Activated CD8-positive, alpha-beta T cell treated with anti-CD3 and anti-CD28 coated beads, Interleukin-2, amount 10 ng/mL, durations not matched to agents 7 days and 5 days (primary cell): ENCODE measurements around the gene CMIP. TPM values are rescaled to one million over a fixed set of nuclear protein-coding genes. Genes with fewer than 3 reads are reported as not detected.

Experiments used
- ATAC-seq: fragments of 150-1000 bp; cut with Tn5 transposase; one replicate; pipeline ENCODE4 v1.10.0; 2021; ENCODE audit warnings: moderate library complexity
- CTCF ChIA-PET: fragments of 350-600 bp; sonication (Branson Sonifier 250); formaldehyde crosslinking; loops from one replicate; lab custom pipeline; 2021; ENCODE audit warnings: antibody characterized with exemption; lab: Charles Lee
- POLR2A ChIA-PET: fragments of 350-600 bp; sonication (Branson Sonifier 250); formaldehyde crosslinking; loops from one replicate; lab custom pipeline; 2021; ENCODE audit warnings: antibody characterized with exemption; lab: Charles Lee
- DNase-seq: peaks from one replicate; pipeline ENCODE4 v3.0.0-alpha.2; 2020
- H3K27ac Mint-ChIP-seq: one replicate; pipeline ENCODE4 v1.8.0; 2021; ENCODE audit warnings: mild to moderate bottlenecking, mixed read lengths
- H3K27me3 Mint-ChIP-seq: one replicate; pipeline ENCODE4 v1.8.0; 2021; ENCODE audit warnings: low read depth, mixed read lengths
- H3K36me3 Mint-ChIP-seq: one replicate; pipeline ENCODE4 v1.8.0; 2021; ENCODE audit warnings: low read depth, mixed read lengths
- H3K4me1 Mint-ChIP-seq: one replicate; pipeline ENCODE4 v1.8.0; 2021; ENCODE audit warnings: low read depth, mixed read lengths
- H3K4me3 Mint-ChIP-seq: one replicate; pipeline ENCODE4 v1.8.0; 2021; ENCODE audit warnings: mild to moderate bottlenecking, mixed read lengths
- H3K9me3 Mint-ChIP-seq: one replicate; pipeline ENCODE4 v1.8.0; 2022; ENCODE audit warnings: mixed read lengths; ENCODE audit not compliant: insufficient read depth
- total RNA-seq, 2 experiments: library from RNA; stranded (reverse); gene quantifications; one replicate each; pipeline ENCODE4 v1.2.3, GENCODE V29; 2021

Gene CMIP
- total RNA-seq, 2 experiments from 2014 or later, result 62.5 to 70.4 TPM

GRCh38 chr16:81564421-81564911 lies 119.9 kb downstream of the CMIP start:
- no peak overlapping the region for H3K27ac Mint-ChIP-seq
- H3K27me3 Mint-ChIP-seq, result no peaks in the 10 kb centered on the region
- ATAC-seq, result no peak
- no peak for DNase-seq
- H3K36me3 Mint-ChIP-seq, result no peaks in the 10 kb centered on the region
- CTCF ChIA-PET, result no interaction called here
- no peak overlapping the region for H3K4me3 Mint-ChIP-seq
- no peaks in the 10 kb centered on the region for H3K9me3 Mint-ChIP-seq
- H3K4me1 Mint-ChIP-seq, result peaks cover 14% of the 10 kb centered on the region
- POLR2A ChIA-PET, result no interaction called here

GRCh38 chr16:81565321-81566028 lies 120.9 kb downstream of the CMIP start:
- H3K27me3 Mint-ChIP-seq, result no peaks in the 10 kb centered on the region
- ChIA-PET CTCF (no interaction called here), POLR2A (interaction anchor here (0.6 kb wide), 1 partner anchor 23 kb away, joined by 4 read pairs; no protein-coding TSS in a partner anchor)
- no peaks in the 10 kb centered on the region for H3K36me3 Mint-ChIP-seq
- DNase-seq, result no peak
- no peaks in the 10 kb centered on the region for H3K9me3 Mint-ChIP-seq
- H3K4me1 Mint-ChIP-seq, result peaks cover 14% of the 10 kb centered on the region
- ATAC-seq, result no peak
- no peak overlapping the region for H3K4me3 Mint-ChIP-seq
- H3K27ac Mint-ChIP-seq, result no peak overlapping the region

- ATAC-seq (no peak), DNase-seq (no peak)
- Mint-ChIP-seq H3K27me3 (no peaks in the 10 kb centered on the region), H3K36me3 (no peaks in the 10 kb centered on the region), H3K9me3 (no peaks in the 10 kb centered on the region), H3K27ac (no peak overlapping the region), H3K4me3 (no peak overlapping the region), H3K4me1 (peaks cover 14% of the 10 kb centered on the region)
- CTCF ChIA-PET, result no interaction called here
- POLR2A ChIA-PET, result interaction anchor here (0.6 kb wide), 1 partner anchor 22 kb away, joined by 4 read pairs; no protein-coding TSS in a partner anchor
Observed at GRCh38 chr16:81566086-81567007, 121.7 kb downstream of the CMIP start.

GRCh38 chr16:81567087-81567486 lies 122.5 kb downstream of the CMIP start:
- CTCF ChIA-PET, result no interaction called here
- POLR2A ChIA-PET, result no interaction called here
- H3K27ac Mint-ChIP-seq, result no peak overlapping the region
- H3K4me3 Mint-ChIP-seq, result no peak overlapping the region
- no peaks in the 10 kb centered on the region for H3K36me3 Mint-ChIP-seq
- H3K9me3 Mint-ChIP-seq, result no peaks in the 10 kb centered on the region
- H3K4me1 Mint-ChIP-seq, result peaks cover 14% of the 10 kb centered on the region
- H3K27me3 Mint-ChIP-seq, result no peaks in the 10 kb centered on the region
- no peak for ATAC-seq
- no peak for DNase-seq

GRCh38 chr16:81567987-81568748 lies 123.6 kb downstream of the CMIP start:
- Mint-ChIP-seq H3K27me3 (no peaks in the 10 kb centered on the region), H3K4me3 (no peak overlapping the region), H3K27ac (no peak overlapping the region), H3K36me3 (no peaks in the 10 kb centered on the region), H3K4me1 (peaks cover 14% of the 10 kb centered on the region), H3K9me3 (no peaks in the 10 kb centered on the region)
- POLR2A ChIA-PET, result no interaction called here
- CTCF ChIA-PET, result interaction anchor here (1.1 to 1.3 kb wide), 2 partner anchors 47 to 129 kb away, joined by 3 read pairs; no protein-coding TSS in a partner anchor
- ATAC-seq, result no peak
- no peak for DNase-seq

GRCh38 chr16:81568749-81569087 lies 124.1 kb downstream of the CMIP start:
- Mint-ChIP-seq H3K36me3 (no peaks in the 10 kb centered on the region), H3K9me3 (no peaks in the 10 kb centered on the region), H3K4me1 (peaks cover 14% of the 10 kb centered on the region), H3K4me3 (no peak overlapping the region), H3K27me3 (no peaks in the 10 kb centered on the region), H3K27ac (no peak overlapping the region)
- no peak for DNase-seq
- ChIA-PET POLR2A (no interaction called here), CTCF (interaction anchor here (1.1 to 1.3 kb wide), 2 partner anchors 47 to 129 kb away, joined by 3 read pairs; no protein-coding TSS in a partner anchor)
- ATAC-seq, result no peak

GRCh38 chr16:81569361-81570034 lies 124.9 kb downstream of the CMIP start:
- H3K27ac Mint-ChIP-seq, result no peak overlapping the region
- no peaks in the 10 kb centered on the region for H3K9me3 Mint-ChIP-seq
- POLR2A ChIA-PET, result interaction anchor here (0.7 kb wide), 1 partner anchor 1804 kb away, joined by 3 read pairs; no protein-coding TSS in a partner anchor
- H3K4me1 Mint-ChIP-seq, result peaks cover 14% of the 10 kb centered on the region
- no peaks in the 10 kb centered on the region for H3K27me3 Mint-ChIP-seq
- H3K4me3 Mint-ChIP-seq, result no peak overlapping the region
- DNase-seq (no peak), ATAC-seq (no peak)
- CTCF ChIA-PET, result interaction anchor here (1.1 to 1.3 kb wide), 2 partner anchors 48 to 128 kb away, joined by 3 read pairs; no protein-coding TSS in a partner anchor
- no peaks in the 10 kb centered on the region for H3K36me3 Mint-ChIP-seq

- POLR2A ChIA-PET, result no interaction called here
- Mint-ChIP-seq H3K4me1 (peaks cover 14% of the 10 kb centered on the region), H3K9me3 (no peaks in the 10 kb centered on the region), H3K4me3 (no peak overlapping the region), H3K36me3 (no peaks in the 10 kb centered on the region), H3K27ac (no peak overlapping the region), H3K27me3 (no peaks in the 10 kb centered on the region)
- CTCF ChIA-PET, result no interaction called here
- no peak for DNase-seq
- no peak for ATAC-seq
Observed at GRCh38 chr16:81570151-81570846, 125.7 kb downstream of the CMIP start.

GRCh38 chr16:81571175-81571574 lies 126.6 kb downstream of the CMIP start:
- H3K27me3 Mint-ChIP-seq, result no peaks in the 10 kb centered on the region
- POLR2A ChIA-PET, result no interaction called here
- no peak overlapping the region for H3K4me3 Mint-ChIP-seq
- CTCF ChIA-PET, result interaction anchor here (0.8 to 1.1 kb wide), 2 partner anchors 9 to 28 kb away, joined by 3 read pairs; no protein-coding TSS in a partner anchor
- peaks cover 14% of the 10 kb centered on the region for H3K4me1 Mint-ChIP-seq
- H3K27ac Mint-ChIP-seq, result no peak overlapping the region
- DNase-seq (no peak), ATAC-seq (no peak)
- H3K9me3 Mint-ChIP-seq, result no peaks in the 10 kb centered on the region
- H3K36me3 Mint-ChIP-seq, result no peaks in the 10 kb centered on the region

- Mint-ChIP-seq H3K27me3 (no peaks in the 10 kb centered on the region), H3K4me1 (peaks cover 14% of the 10 kb centered on the region), H3K9me3 (no peaks in the 10 kb centered on the region), H3K4me3 (no peak overlapping the region), H3K36me3 (no peaks in the 10 kb centered on the region), H3K27ac (no peak overlapping the region)
- POLR2A ChIA-PET, result no interaction called here
- CTCF ChIA-PET, result interaction anchor here (0.8 to 1.1 kb wide), 2 partner anchors 9 to 27 kb away, joined by 3 read pairs; no protein-coding TSS in a partner anchor
- DNase-seq, result no peak
- ATAC-seq, result no peak
Observed at GRCh38 chr16:81571592-81572385, 127.2 kb downstream of the CMIP start.
